GM18907 (cell line): Measurements from ENCODE around the gene RHOH.
A peak's percentile ranks its signal among the peaks of the same experiment; 100 is the strongest.

Experiments
- ATAC-seq: cut with Tn5 transposase; IDR thresholded peaks from one replicate; pipeline ENCODE4 v1.9.1; 2021; ENCODE audit warnings: mild to moderate bottlenecking, moderate library complexity; ENCODE audit not compliant: unreplicated experiment

The RHOH gene

DNA sequence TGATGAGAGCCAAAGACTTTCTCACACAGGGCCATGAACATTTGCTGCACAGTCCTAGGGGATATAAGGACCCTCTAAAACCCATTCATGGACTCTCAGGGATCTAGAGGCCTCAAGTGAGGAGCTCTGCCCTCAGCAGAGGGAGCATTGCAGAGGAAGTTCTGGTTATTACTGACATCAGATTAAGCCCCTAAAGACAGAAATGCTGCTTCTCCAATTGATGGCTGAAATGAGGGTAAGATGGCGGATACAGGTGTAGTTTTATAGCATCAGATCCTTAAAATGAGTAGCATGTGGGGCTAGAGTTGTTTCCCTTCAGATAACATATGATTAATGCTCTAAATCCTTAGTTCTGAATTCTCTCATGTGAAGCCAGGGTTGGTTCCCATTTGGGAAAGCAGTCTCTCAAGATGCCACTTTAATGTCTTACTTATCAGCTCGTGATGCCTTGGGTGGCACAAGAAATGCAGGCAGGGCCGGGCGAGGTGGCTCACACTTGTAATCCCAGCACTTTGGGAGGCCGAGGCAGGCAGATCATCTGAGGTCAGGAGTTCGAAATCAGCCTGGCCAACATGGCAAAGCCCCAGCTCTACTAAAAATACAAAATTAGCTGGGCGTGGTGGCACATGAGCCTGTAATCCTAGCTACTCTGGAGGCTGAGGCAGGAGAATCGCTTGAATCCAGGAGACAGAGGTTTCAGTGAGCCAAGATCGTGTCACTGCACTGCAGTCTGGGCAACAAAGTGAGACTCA is 7.9 kb downstream of the RHOH start:
- ATAC-seq: no peak

DNA sequence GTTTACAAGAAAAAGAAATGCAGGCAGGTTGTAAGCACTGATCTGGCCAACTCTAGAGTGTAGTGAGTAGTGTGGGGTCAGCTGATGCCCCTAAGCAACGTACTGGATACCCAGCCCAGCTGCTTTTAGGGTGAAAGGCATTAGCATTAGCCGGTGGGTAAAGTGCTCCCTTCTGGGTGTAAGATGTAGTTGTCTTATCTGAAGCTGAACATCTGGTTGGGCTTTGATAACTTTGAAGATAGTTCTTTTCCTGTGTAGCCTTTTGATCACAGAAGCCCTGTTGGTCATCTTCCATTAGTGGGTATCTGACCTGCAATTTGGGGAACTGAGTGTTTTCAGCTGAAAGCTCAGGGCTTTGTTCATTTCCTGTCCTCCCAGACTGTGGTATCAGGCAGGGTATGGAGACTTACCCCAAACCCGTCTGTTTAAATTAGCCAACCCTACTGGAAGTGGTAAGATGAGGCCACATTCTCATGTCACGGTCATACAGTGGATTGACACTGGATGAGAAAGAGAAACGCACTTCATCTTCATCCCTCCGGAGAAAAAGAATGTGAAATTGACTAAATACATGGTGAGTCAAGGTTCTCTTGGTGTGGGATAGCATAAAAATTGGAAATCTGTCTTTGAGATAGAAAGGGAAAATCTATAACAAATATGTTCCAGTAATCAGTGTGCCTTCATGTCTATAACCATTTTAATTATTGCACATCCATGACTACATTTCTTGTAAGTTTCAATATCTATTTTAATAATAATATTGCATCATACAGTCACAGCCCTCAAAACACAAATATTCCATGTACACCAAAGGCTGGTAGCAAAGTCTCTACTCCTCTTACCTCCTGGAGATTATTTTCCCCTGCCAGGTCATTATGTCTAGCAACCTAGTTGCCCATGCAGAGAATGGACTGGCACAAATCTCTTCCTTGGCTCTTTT is 8.7 kb downstream of the RHOH start:
- peak; percentile 69 for ATAC-seq

DNA sequence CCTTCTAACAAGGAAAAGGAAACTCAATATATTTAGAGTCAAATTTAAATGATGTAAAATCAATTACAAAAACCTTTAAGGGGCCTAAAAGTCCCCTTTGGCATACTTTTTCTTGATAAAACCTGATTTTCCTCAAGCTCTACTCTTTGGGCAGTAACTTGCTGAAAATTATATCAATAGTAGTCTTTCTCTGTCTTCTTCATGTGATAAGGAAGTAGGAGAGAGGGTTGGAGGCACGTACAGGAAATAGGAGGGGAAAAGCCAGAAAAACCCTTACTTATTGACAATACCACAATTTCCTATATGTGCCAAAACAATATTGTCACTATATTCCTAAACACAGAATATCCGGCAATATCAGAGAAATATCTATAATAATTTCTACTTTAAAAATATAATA is 9.6 kb downstream of the RHOH start:
- no peak for ATAC-seq

DNA sequence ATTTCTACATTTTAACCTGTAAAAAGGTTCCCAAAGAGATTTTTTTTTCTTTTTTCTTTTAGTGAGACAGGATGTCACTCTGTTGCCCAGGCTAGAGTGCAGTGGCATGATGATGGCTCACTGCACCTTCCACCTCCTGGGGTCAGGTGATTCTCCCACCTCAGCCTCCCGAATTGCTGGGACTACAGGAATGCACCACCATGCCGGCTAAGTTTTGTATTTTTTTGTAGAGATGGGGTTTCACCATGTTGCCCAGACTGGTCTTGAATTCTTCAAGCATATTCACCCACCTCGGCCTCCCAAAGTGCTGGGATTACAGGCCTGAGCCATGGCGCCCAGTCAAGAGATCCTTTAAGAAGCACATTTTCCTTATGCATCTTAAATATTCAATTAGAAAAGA is 12.6 kb downstream of the RHOH start:
- no peak for ATAC-seq

DNA sequence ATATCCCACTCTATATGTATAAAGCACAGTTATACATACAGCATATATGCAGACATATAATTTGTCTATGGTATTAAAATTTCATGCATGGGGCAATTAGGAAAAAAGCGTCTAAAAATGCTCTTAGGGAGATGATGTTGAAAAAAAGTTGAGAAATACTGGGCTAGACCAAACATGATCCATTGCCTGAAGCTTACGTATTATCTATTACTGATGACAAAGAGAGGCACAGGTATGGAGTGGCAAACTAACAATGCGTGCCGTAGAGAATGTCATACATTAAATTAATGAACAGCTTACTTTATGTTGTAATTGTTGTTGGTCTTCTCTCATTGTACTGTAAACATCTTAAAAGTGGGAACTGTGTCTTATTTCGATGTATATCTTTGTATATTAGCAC is 13.9 kb downstream of the RHOH start:
- ATAC-seq: no peak

DNA sequence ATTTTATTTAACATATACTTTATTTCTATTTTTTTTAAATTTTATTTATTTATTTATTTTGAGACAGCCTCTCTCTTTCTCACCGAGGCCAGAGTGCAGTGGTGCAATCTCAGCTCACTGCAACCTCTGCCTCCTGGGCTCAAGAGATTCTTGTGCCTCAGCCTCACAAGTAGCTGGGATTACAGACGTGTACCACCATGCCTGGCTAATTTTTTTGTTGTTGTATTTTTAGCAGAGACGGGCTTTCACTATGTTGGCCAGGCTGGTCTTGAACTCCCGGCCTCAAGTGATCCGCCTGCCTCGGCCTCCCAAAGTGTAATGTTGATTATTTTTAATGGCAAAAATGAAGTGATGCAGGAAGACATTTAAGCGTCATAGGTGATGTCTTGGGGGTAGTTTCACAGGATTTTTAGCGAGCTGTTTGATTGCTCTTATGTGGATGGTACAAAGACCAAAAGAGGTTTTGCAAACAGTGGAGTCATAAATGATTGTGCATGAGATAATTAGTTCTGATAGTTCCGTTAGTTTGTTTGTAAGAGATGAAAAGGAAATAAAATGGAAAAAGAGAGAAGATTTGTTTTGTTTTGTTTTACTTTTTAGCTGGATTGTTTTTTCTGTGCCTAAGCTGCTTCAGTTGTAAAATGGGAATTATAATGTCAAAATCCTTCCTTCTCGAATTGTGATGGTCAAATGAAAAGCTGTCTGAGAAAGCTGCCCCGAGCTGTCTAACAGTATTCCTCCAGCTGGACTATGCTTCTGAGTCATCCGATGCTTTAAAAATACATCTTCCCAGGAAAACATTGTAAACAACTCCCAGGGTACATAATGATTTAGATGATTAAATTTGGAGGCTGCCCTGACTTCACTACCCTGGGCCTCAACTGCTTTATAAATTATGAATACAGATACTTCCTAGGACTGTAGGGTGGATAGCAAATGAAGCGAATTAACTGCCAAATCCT is 14.7 kb downstream of the RHOH start:
- no peak for ATAC-seq

DNA sequence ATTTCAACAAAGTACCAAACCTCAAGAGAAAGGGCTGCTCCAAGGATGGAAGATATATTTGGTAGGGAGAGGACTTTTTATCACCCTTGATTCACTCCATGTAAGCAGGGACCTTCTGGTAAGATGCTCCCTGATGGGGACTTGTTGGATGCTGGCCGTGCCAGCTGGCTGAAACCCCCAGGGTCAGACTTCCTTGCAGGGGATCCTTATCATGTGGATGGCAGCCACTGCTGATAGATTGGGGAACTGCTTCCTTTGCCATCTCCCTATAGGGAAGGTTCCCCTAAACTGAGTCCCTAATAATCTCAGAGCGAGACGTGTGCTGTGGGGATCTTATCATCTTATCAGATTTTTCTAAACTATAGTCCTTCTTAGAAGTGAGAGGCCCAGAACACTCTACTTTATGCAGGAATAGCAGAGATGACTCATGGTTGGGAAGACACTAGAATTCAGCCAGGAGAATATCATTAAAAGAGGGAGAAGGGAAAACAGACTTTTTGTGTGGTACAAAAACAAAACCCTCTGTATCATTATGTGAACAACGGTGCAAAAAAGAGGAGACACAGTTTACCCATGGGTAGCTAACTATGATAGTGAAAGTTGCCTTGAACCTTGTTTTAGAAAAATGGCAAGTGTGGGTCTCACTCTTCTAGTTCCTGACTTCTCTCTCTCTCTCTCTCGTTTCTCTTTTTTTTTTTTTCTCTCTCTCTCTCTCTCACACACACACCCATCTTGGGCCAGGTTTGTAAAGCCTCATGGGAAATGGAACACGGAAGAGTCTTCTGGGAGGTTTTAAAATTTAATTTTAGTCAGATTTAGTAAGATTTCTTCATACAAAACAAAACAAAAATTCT is 16.1 kb downstream of the RHOH start:
- ATAC-seq: no peak

DNA sequence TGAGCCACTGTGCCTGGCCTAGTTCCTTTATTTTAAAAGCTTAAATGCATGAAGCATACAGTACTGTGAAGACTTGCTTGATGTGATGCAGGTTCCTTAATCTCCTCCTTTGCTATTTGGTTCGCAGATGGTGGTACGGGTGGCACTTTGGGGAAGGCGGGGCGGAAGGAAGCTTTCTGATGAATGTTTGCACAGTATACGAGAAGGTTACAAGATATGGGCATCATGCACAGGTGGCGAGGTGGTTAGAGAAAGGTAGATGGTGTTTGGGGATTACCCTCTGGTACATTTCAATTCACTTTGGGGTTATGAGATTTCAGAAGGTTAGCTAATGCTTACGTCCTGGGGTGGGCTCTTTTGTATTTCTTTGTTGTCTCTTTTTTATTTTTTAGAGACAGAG is 17.2 kb downstream of the RHOH start:
- no peak for ATAC-seq

DNA sequence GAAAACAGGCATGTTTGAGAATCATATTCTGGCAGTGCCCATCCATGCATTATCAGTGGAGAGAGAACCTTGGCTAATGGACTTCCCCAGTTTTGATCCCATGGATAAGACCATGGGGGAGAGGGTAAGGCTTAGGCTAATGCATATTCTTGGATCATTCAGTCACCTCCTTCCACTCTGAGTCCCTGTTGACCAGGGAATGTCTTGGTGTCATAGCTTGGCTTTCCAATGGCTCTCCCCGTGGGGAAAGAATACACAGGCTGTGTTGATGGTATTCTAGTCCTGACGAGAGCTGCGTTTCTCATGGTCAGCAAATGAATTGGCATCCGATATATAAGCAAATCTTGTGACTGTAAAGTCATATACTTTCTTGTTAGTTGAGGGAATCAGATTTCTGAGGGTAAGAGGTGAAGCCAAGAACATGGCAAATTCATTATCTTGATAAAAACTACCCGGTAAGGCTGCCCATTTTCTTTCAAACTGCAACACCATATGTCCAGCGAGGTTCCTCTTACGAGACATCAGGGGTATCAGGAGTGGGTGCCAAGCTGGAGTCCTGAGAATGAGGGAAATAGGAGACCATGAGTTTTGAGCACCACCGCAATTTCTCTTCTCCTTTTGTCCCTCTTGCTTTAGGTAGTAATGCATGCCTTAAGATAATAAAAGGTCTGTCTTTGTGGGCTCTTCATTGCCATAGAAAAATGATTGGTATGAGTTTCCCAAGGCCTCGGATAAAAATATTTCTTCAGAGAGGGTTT is 18.0 kb downstream of the RHOH start:
- no peak for ATAC-seq

DNA sequence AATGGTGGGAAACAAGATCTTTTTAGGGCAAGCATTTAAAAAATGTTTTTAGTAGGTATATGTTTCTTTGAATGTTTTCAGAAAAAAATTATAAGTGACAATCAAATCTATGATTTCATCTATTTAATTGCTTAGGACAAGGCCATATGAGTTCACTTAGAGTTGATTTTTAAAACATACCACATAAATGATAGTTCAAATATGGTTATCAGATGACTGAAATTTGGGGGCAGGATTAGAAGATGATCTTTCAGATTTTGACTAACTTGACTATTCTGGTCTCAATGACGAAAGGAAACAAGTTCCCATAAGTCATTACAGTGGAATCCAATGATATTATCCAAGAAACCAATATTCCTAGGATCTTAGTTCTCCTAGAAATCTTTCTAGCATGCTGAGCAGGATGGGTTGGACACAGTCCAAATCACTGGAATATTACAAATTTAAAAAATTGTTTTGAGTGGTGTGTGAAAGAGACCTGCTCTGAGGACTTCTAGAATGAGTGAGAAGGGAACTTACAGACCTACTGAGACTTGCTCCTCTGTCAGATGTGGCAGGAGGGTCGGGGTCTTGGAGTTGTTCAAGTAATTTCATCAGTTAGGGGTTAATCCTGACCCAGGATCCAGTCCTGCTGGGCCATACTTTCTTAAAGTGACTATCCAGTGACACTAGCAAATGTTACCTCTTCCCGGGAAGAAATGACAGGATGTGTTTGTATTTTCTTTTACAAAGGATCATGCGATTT is 20.0 kb downstream of the RHOH start:
- no peak for ATAC-seq

DNA sequence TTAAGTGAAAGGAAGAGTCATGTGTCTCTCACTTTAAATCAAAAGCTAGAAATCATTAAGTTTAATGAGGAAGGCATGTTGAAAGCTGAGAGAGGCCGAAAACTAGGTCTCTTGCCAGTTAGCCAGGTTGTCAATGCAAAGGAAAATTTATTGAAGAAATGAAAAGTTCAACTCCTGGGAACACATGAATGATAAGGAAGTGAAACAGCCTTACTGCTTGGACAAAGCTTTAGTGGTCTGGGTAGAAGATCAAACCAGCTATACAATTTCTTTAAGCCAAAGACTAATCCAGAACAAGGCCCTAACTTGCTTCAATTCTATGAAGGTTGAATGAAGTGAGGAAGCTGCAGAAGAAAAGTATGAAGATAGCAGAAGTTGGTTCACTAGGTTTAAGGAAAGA is 24.9 kb downstream of the RHOH start:
- no peak for ATAC-seq

DNA sequence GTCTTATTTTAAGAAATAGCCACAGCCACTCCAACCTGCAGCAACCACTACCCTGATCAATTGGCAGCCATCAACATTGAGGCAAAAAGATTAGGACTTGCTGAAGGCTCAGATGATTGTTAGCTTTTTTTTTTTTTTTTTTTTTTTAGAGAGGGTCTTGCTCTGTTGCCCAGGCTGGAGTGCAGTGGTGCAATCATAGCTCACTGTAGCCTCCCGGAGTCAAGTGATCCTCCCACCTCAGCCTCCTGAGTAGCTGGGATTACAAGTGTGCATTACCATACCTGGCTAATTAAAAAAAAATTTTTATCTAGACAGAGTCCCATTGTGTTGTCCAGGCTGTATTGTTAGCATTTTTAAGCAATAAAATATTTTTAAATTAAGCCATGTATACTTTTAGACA is 26.5 kb downstream of the RHOH start:
- no peak for ATAC-seq

DNA sequence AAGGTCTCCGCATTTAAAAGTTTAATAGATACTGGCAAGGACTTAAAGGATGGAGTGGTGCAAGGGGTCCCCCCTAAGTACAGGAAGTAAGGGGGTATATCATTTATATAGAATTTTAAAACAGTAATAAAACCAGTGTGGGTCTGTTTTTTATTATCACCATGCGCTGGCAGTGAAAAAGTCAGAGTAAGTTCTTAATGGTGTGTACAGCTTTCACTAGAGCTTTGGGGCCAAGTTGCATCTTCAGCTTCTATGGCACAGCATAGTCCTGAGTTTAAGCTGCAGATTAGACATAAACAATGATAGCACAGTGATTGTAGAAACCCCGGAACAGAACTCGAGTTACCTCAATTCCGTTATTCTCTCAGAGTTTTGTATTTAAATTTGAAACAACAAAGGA is 27.6 kb downstream of the RHOH start:
- no peak for ATAC-seq

DNA sequence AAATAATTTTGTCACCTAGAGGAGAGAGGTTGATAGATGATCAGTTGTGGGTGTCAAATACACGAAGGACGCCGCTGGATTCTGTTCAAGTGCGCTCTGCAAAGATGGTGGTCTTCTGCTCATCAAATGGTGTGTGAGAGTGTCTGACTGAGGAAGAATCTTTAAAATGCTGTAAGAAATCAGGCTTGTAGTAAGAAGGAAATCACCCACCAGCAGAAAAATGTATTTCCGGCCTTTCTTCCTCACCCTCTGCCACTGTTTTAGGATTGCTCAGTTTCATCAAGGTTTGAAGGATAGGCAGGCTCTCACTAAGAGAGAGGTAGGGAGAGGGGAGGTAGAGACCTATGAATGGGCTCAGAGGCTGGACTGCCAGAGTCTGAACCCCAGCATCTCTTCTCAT is 28.7 kb downstream of the RHOH start:
- no peak for ATAC-seq

DNA sequence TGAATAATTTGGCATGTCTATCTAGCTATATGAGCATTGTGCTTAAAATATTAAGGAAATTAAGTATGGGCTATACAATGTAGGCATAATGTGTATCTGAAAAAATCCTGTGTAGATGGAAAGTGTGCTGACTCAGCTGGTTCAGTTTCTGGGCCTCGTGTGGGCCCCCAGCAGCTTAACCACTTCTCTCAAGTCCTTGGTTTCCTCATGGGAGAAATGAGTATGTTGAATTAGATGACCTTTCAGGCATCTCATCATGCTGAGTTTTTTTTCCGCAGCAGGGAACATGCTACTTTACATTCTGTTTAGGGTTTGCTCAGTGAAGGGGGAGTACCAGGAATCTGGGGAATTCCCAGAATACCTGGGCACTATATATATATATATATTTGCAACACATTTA is 30.5 kb downstream of the RHOH start:
- ATAC-seq: peak; percentile 50

DNA sequence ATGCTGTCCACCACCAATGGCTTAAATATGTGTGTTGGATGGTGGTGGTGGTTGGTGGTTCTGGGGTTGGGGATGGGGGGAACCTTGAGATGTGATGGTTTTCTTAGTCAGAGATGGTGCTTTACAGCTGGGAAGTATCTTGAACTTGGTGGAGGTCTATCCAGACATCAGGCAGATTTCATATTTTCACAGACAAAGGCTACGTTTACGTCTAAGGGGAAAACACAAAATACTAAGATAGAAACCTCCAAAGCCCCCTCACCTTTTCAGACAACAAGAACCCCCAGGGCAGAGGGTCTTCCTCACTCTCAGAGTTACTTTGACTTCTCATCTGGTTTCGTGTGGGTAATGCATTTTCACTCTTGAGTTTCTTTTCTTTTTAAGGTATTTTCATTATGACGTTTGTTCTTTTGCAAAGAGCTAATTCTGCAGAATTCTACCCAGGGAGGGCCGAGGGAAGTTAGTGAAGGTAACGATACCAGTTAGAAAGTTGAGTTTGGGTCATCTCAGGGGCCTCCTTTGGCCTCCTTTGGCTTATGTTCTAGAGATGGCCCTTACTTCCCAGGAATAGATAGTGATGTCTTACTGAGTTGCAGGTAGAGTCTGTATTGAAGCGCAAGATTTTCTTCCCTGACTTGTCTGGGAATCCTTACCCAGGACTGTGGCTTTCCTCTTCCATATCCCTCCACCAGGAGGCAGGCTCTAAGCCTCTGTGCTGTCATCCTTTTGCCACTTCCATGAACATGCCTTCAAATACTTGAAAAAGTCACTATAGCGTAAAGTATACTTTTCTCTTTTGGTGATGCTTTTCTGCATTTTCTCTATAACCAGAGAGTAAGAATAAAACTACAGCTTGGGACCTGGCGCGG is 31.9 kb downstream of the RHOH start:
- ATAC-seq: peak; percentile 58

DNA sequence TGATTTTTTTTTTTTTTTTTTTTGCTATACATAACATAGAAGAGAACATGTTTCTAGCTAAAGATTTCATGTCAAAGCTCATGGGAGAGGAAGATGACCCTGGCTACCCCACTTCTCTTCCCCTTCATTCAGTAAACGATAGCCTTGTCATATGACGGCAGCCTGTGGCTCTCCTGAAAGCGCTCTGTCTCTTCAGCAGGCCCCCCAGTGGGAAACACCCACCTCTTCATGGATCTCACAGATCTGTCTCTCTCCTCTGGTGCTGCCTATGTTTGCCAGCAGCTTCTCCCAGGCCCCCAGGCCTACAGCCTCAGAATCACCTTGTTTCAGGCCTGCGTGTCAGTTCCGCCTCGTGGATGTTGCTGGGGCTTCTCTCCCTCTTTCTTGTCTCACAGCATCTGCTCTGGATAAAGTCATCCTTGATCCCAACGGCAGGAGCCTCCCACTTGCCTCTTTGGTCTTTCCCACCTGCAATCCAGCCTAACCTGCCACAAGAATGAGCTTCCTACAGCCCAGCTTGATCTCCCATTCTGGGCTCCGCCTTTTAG is 34.6 kb downstream of the RHOH start:
- ATAC-seq: no peak
